ENCODE data around the gene UNC13C. TPM values are rescaled to one million over a fixed set of nuclear protein-coding genes. Genes with fewer than 3 reads are reported as not detected.

The UNC13C gene
- total RNA-seq, 1 donor = 0.81 TPM

DNA sequence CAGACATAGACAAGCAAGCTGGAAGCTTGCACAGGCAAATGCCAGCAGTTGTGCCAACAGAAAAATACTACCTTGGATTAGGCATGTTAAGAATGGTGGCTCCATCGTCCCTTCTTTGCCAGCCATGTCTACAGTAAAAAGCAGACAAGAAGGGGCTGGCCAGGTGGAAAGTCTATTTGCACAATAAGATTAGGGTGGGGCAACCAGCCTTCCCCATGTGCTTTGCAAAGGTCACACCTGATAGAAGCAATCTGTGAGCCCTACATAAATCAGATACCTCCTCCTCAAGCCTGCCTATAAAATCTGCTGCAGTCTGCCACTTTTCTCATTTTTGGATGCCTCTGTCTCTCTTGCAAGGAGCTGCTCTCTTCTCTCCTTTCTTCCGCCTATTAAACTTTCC is 662.6 kb downstream of the UNC13C start:
- H3K4me3 ChIP-seq (ENCODE audit: low read depth, low read length) = no peak overlapping the region
- TF ChIP-seq, protein P1, sequence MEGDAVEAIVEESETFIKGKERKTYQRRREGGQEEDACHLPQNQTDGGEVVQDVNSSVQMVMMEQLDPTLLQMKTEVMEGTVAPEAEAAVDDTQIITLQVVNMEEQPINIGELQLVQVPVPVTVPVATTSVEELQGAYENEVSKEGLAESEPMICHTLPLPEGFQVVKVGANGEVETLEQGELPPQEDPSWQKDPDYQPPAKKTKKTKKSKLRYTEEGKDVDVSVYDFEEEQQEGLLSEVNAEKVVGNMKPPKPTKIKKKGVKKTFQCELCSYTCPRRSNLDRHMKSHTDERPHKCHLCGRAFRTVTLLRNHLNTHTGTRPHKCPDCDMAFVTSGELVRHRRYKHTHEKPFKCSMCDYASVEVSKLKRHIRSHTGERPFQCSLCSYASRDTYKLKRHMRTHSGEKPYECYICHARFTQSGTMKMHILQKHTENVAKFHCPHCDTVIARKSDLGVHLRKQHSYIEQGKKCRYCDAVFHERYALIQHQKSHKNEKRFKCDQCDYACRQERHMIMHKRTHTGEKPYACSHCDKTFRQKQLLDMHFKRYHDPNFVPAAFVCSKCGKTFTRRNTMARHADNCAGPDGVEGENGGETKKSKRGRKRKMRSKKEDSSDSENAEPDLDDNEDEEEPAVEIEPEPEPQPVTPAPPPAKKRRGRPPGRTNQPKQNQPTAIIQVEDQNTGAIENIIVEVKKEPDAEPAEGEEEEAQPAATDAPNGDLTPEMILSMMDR (IDR thresholded peaks at IDR 0.05; ENCODE audit: insufficient read depth, low read length) = no peak
- no peak for DNase-seq (ENCODE audit: low read depth)

DNA sequence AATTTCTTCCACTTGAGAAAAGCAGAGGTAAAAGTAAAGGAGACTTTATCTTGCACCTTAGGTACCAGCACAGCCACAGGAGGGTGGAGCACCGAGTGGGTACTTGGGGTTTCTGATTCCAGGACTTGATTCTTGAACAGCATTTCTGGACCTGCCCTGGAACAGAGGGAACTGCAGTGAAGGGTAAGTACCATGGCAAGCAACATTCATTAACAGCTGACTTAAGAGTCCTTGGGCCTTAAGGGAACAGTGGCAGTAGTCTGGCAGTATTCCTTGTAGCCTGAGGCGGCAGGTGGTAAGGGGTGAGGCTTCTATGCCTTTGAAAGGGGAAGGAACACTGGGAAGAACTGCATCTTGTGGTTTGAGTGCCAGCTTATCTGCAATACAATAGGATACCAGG is 666.6 kb downstream of the UNC13C start:
- no peak overlapping the region for H3K4me3 ChIP-seq (ENCODE audit: low read depth, low read length)

DNA sequence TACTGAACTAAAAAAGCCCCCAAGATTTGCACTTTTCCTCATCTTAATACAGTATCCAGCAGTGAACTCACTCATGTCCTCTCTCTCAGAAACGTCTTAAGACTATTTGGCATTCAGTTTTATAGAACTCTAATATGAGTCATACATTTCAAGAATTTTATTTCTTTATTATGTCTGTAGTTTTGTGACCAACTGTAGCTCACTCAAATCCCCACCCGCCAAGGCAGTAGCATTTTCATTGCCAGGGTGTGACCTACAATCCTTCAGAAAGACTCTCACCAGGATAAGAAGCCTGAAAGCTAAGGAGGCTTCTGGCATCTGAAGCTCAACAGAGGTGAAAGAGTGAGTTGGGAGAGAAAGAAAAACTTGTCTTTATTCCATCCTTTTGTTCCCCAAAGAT is 681.4 kb downstream of the UNC13C start:
- H3K4me3 ChIP-seq (ENCODE audit: low read depth, low read length) = no peak overlapping the region
- DNase-seq (ENCODE audit: low read depth) = no peak
- TF ChIP-seq, protein P1 (IDR thresholded peaks at IDR 0.05; ENCODE audit: insufficient read depth, low read length) = no peak

More for the DNA sequence above, 666.6 kb downstream of the UNC13C start:
- TF ChIP-seq, protein P1 (IDR thresholded peaks at IDR 0.05; ENCODE audit: insufficient read depth, low read length) = no peak
- no peak for DNase-seq (ENCODE audit: low read depth)

DNA sequence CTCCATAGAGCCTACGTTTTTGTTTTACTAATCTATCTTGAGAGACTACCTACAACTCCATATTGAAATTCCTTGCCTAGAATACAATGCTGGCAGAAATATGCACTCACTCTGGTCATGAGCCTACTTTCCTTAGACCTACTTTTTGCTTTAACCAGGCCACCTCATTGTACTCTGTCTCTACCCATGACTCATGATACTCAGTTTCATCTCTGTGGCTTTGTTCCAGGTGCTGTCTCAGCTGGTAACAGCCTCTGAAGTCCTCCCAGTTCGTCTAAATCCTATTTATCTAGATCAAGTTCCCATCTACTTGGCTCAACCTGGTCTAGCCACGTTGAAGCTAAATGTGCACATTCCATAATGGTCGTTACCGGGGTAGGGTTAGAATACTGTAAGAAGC is 682.1 kb downstream of the UNC13C start:
- TF ChIP-seq, protein P1 (IDR thresholded peaks at IDR 0.05; ENCODE audit: insufficient read depth, low read length) = no peak
- no peak overlapping the region for H3K4me3 ChIP-seq (ENCODE audit: low read depth, low read length)
- DNase-seq (ENCODE audit: low read depth) = no peak

DNA sequence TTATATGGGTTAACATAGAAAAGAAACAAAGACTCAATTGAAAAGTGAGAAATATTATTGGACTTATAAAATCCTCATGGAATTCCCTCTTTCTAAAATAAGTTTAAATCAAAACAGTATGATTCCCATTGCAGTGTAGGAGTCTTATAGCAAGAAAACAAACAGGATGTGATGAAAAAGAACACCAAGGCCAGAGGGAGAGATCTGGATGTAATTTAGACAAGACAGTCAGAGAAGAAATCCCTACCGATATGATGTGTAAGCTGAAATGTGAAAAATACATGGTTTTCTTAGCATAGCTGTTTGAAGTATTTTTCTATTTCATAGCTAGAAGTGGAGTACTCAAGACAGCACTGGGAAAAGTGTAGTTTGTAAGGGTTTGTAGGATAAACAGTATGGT is 697.0 kb downstream of the UNC13C start:
- no peak for DNase-seq (ENCODE audit: low read depth)
- H3K4me3 ChIP-seq (ENCODE audit: low read depth, low read length) = no peak overlapping the region
- TF ChIP-seq, protein P1 (IDR thresholded peaks at IDR 0.05; ENCODE audit: insufficient read depth, low read length) = no peak

DNA sequence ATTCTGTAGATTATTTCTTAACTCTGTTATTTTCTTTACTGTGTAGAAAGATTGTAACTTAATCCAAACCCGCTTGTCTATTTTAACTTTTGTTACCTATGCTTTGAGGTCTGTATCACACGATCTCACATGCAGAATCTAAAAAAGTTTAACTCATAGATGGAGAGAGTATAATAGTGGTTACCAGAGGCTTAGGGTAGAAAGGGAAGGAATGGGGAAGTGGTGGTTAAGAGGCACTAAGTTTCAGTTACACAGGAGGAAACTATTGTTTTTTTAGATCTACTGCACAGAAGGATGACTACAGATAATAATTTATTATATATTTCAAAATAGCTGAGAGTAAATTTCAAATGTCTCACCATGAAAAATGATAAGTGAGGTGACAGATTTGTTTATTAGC is 703.3 kb downstream of the UNC13C start:
- H3K4me3 ChIP-seq (ENCODE audit: low read depth, low read length) = no peak overlapping the region
- TF ChIP-seq, protein P1 (IDR thresholded peaks at IDR 0.05; ENCODE audit: insufficient read depth, low read length) = no peak
- no peak for DNase-seq (ENCODE audit: low read depth)

Other genes starting within 250 kb of the UNC13C start
- not detected in 2 replicates for gene WDR72, start 218.8 kb upstream of the UNC13C start, total RNA-seq (ENCODE audit: low replicate concordance)